Anterior cingulate cortex (tissue), 58 donors: Measurements from ENCODE around the gene CADM1.

Experiments
- DNase-seq, 58 donors: peaks; one replicate each; lab custom pipeline; 2025; lab: John Stamatoyannopoulos, UW

The CADM1 gene

DNA sequence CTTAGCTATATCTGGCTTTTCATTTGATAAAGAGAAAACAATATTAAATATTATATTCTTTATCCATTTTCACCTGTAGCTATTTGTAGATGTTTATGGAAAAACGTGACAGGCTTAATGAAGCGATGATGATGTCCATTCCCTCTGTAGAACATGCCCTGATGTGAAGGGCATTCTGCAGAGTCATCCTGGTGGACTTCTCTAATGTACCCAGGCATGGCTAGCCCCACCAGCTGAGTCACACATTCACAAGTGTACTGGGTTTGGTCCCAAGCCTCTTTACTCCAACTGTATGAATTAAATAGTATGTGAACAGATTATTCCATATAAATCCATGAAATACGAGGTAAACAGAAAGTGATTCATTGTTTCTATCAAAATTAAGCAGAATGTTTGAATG is 139.3 kb downstream of the CADM1 start:
- DNase-seq, result no peak

DNA sequence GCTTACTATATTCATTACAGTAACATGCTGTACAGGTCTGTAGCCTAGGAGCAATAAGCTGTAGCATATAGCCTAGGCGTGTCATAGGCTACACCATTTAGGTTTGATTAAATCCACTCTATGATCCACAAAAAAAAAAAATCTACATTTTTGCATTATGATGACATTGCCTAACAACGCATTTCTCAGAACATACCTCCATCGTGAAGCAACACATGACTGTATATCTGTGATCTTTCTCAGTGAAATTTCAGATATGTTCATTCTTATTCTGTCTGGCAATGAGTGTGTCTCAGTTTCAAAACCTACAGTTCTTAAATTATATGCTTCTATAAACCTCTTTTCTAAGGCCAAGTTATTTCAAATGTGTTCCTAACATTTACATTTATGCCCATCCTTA is 140.3 kb downstream of the CADM1 start:
- no peak for DNase-seq

DNA sequence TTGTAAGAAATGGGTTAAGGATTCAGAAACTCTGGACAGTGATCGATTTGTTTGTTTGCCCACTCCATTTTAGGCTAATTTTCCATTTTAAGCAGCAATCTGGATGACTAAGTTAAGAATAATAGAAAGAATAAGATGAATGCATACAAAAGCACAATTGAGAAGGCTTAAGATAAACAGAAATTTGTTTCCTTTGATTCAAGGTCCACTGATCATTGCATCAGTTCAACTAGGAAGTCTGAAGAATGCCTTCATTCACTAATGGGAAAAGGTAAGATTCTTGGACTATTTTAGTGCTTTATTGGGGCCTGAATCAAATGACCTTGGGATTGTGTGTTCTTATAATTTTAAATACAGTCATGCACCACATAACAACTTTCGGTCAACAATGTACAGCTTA is 140.8 kb downstream of the CADM1 start:
- DNase-seq, result no peak

DNA sequence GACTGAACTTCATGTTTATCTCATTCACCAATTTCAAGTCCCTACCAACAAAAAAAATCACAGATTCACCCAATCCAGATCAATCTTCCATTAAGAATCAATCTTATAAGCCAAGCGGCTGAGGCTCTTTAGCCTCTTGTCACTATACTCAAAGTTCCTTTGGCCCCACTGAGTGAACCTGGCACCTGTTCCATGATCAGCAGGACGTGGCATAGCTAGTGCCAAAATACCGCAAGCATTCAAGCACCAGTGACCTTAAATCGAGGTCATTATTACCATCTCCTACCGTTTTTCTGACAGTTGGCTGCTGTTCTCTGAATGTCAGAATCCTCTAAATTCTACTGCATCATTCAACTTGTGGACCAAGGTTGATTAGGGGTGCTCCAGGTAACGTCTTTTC is 141.2 kb downstream of the CADM1 start:
- DNase-seq, result no peak

DNA sequence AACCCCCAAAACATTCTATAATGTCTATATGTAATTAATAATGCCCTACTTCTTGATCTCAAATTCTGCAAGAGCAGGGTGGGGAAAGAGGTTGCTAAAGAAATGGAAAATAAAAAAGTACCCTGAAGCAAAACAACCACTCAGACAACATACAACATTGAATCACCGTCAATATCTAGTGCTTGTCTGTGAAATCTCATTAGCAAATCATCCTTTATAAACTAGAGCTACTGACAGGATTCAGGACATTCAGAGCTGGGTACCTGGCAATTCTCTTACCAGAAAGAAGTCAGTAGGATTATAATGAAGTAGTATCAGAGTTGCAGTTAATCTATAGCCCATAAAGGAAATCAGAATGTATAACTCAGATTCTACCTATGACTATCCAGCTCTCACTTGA is 143.2 kb downstream of the CADM1 start:
- DNase-seq, result no peak

DNA sequence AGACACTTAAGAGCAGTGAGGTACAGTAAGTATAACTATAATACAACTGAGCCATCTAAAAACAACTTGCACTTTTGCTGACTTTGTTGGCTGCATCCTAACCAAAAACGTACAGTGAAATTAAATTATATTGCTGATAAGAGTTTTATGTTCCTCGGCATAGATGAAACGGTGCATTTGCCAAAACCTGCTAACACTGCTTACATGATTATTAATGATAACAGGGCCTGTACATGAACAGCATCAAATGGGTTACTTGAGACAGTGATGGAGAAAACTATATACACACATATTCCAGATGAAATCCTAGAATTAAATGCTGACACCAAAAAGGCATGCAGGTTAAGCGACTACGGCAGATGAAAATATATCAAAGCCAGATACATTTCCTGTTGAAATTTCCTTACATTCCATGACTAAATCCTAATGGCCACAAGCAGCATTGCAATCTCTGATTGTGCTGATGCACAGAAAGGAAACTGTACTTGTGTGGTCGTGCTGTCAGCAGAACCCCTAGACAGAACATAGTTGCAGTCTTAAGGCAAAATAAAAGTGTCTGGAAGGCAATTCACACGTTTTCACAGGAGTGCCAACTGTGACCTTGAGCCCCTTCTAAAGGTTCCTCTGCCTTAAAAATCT is 143.9 kb downstream of the CADM1 start:
- DNase-seq, result no peak

DNA sequence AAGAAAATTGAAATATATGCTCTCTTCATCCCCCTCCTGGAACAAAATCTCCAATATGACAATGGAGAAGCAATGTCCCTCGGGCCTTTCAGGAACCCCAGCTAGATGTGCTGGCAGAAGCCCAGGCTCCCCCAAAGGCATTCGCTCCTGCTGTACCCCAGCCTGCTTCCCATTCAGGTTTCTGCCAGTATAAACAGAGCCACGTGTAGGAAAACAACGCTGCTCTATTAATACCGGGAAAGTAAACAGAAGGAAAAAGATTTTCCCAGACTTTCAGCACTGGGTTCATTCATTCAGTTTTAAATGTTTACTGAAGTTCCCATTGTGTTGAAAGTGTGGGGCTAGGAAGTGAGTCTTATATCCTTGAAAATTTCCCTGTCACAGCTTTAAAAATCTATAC is 147.1 kb downstream of the CADM1 start:
- no peak for DNase-seq

DNA sequence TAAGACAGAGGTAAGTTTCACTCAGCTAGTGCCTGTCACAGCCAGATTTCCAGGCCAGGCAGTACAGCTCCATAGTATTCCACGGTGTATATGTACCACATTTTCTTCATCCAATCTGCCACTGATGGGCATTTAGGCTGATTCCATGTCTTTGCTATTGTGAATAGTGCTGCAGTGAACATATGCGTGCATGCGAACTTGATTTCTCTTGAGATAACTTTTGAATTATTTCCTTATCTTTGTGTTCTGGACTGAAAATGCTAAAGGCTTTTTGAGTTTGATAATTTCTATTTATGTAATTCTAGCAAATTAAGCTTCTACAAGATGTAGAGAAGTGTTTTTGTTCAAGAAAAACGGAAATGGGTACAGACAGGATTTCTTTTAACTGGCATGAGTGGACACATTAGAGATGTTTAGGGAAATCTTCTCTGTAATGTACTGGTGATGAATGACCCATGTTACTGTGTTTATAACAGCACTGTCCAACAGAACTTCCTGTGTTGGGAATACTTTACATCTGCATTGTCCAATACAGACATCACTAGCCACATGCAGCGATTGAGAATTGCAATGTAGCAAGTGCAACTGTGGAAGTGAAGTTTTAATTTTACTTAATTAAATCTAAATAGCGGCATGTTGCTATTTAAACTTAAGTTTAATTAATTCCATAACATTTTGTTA is 151.3 kb downstream of the CADM1 start:
- DNase-seq, result no peak

DNA sequence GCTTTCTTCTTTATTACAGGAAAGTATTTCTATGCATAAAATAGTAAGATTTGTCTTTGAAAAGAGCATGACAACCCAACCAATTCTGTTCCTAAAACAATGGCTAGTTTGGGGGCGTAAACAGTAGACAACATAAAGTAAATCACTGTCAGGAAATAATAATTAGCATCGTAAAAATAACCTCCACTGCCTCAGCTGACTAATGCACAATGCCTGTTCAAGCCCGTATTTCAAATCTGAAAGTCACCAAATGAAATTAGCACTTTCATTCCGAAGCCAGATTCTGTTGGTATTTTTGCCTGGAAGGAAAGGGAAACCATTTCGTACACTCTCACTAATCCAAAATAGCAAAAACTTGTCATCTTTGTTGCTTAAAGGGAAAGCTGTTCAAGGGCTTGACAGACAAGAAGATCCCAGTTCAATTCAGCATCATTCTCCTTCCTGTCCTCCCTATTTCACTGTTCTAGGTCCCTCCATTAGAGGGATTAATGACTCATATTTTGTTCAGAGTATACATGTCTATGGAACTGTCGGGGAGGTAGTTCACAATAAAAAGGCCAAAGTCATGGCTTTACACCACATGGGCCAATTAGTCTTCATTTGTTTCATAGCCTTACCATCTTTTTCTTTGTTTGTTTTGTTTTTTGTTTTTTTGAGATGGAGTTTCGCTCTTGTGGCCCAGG is 154.7 kb downstream of the CADM1 start:
- no peak for DNase-seq

DNA sequence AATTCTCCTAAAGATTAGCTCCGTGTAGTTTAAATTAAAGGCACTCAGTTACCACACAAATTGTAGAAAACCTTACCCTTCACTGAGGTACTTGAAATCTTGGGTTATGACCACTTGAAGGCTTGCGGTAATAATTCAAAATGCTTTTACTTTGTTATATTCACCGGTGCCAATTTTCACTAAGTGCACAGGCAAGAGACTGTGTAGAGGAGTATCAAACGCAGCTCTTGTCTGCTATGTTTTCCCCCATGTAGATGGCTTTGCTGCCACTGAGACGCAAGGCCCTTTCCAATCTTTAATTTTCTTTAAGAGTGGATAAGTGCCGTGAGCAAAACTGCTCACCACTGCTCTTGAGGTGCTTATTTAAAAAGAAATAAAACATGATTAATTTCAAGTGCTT is 155.8 kb downstream of the CADM1 start:
- DNase-seq, result no peak

DNA sequence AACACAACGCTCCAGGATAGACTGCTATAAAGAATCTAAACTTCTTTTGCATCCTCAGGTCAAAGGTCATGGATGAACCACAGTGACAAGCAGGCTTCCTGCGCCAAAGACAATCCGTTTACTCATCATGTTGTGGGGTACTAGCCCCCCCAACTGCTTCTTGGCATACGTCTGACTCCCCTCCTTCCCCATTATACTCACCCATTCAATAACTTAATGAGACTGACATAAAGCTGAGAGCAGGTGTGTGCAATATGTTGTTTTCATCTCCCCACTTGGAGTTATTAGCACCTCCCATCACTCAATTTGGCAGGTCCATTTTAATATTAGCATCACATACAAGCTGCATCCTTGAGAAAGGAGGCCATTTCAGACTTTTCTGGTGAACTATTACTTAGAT is 157.1 kb downstream of the CADM1 start:
- no peak for DNase-seq

DNA sequence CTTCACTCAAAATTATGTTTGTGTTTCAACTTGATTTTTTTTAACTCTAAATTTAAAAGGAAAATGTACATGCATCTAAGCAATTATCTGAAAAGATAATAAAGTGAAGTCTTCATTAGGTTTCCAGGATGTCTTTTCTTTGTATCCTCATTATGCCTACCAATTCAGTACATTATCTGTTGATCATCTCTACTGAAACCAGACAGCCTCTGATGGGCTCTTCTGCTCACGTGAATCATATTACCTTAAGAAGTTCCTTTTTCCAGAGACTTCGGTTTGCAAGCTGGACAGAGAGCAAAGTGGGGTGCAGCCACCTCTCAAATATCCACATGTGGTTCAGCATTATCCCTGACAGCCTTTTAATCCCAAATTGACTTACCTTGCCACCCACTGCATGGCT is 158.4 kb downstream of the CADM1 start:
- DNase-seq, result no peak

DNA sequence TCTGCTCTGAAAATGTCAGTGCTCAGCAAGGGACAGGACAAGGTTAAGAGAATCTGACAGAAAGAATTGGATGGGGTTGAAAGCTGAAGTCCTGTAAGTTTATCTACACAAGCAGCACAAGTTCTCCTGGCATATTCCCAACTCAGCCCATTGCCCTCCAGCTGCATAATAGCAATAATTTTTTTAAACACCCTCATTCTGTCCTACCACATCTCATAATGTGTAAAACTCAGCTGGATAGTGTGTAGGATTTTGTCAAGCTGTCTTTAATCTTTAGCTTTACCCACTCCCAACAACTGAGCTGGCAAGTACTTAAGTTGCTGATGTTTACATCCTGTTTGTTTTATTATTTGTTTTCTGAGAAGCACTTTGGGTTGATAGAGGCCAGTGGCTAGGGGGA is 158.9 kb downstream of the CADM1 start:
- DNase-seq, result no peak

DNA sequence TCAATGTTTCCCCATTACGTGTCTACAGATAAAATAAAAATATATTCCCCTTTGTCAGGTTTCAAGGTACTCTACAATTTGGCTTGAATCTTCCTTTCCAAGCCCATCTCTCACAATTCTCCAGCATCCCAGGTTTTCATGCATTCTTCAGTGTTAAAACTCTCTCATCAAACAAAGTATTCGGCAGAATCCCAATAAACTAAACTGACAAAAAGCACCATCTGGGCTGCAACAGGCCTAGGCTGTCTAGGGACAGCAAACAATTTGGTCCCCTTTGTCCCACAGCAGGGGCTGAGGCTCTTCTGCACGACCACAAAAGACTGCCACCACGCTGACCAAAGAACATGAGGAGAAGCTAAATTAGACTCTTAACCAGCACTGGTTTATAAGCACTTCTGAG is 159.4 kb downstream of the CADM1 start:
- DNase-seq, result no peak

DNA sequence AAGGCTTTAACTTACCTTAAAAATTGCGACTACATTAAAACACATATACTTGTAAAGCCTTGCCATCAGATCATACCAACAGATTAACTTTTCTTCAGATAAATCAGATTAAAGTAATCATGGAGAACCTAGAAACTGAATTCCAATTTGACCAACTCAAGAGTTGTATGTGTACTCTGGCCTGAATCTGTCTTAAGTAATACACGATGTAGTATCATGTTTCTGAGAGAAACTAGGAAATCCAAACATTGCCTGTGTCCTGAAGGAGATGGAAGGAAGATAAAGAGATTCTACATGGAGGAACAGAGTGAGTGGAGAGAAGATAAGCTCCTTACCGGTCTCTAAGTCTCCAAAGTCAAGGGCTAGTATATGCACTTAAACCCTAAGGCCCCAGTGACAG is 162.1 kb downstream of the CADM1 start:
- no peak for DNase-seq

DNA sequence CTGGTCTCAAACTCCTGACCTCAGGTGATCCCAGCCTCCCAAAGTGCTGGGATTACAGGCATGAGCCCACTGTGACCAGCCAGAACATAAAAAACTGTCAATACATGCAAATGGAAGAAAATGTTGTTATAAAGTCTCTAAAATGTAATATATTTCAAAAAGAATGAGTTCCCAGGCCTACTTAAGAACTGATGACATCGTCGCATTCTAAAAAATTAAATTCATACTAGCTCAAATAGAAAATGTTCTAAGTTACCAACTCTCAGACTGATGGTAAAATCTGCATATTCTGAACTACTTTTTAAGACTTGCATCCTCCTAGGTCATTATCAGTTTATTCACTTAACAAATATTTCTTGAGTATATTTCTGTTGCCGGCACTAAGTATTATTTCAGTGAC is 163.3 kb downstream of the CADM1 start:
- no peak for DNase-seq

DNA sequence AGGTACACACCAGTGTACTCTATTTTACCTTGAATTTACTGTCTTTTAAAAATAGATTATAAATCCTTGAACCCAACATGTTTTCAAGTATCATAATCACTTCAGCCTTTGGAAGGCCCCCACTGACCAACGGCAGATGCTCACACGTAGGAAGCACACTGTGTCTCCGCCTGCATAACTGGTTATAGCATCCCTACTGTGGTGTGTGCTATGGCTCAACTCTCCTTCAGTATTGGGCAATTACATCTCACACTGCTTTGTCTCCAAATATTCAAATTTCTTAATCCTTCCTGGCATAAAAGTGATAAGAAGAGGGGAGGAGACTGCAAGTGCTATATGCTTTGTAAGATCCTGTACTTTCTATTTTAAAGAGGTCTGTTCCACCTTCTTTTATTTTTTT is 165.7 kb downstream of the CADM1 start:
- DNase-seq, result no peak

DNA sequence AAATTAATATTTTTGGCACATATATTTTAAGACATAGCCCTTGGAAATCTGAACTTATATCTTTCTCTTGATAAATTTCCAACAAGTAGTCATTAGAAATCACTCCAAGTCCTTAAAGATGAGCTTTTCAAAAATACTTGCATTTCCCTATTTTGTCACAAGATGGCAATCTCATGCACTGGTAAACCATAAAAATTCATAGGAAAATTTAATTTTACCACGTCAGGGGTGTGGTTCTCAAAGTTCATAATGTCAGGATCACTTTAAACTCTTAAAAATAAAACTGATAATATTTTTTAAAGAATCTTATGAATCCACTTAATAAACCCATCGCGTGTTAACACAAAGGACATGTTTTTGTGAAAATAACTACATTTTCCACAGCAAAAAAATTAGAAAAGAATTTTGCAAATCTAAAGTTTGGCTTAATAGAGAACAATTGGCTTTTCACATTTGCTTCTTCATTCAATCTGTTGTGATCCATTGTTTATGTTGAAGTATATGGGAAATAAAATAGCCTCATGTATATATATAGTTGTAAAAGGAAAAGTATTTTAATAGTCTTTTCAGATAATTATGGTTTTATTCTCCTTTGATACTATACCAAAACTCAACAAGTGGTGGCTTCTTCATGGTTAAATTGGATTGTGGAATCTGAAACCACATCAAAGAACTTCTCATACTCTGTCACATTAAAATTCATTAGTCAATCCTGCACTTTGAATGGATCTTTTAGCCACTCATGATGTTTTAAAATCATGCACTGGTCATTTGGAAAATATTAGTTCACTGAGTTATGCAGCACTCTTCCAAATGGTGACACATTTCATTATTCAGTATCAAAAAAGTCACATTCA is 169.1 kb downstream of the CADM1 start:
- peak in 1 of 58 donors; percentile 12 for DNase-seq

DNA sequence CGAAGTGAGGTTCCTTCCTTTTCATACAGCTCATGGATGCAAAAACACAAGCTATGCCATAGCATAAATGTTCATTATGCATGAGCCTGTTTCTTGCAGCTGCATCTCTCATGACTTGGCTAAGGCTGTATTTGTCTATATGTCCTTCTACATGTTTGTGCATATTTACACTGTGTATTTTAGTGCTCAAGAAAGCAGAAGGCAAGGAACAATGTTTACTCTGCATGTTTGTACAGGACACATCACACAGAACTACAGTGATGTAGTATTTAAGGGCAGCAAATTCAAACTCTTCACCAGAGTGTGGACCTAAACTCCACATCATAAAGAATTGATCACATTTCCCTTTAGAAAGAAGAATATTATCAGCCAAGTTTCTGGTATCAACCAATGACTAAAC is 170.3 kb downstream of the CADM1 start:
- no peak for DNase-seq

DNA sequence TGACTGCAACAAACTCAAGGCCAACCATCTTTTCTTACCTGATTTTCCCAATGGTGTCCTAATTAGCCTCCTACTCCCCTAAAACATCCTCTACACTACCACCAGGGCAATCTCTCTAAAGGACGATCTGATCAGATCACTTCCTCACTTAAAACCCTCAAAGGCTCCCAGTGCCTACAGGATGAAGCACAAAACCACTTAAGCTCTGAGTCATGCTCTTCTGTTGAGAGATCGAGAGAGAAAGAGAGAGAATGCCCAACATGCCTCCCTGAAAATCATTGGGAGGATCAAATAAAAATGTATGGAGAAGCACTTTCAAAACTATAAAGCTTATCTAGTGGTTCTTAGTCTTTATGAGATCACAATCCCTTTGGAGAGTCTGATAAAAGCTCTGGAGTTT is 171.1 kb downstream of the CADM1 start:
- no peak for DNase-seq
